GM20000 (cell line): ENCODE results near the gene SULT1A2.

Experiments used
- DNase-seq: peaks from one replicate; pipeline ENCODE4 v3.0.0; 2012; ENCODE audit warnings: low spot score
- TF ChIP-seq, protein P1 (sequence below): IDR thresholded peaks from 2 replicates; pipeline ENCODE4 v1.5.1; 2012; ENCODE audit warnings: mild to moderate bottlenecking, control low read depth; ENCODE audit errors: extremely low read depth, missing control alignments

The SULT1A2 gene

DNA sequence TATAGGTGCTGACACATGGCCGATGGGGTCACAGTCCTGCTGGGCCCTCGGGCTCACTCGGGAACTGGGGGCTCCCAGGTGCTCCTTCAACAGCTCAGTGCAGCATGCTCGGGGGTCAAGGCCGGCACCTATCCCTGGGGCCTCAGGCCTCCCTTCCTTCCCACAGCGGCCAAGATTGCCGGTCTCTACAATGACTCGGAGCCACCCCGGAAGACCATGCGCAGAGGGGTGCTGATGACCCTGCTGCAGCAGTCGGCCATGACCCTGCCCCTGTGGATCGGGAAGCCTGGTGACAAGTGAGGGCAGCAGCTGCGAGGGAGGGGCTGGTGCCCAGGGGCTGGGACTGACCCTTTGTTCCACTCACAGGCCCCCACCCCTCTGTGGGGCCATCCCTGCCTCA lies 6.9 kb downstream of the SULT1A2 start:
- no peak for DNase-seq
- TF ChIP-seq, protein P1, sequence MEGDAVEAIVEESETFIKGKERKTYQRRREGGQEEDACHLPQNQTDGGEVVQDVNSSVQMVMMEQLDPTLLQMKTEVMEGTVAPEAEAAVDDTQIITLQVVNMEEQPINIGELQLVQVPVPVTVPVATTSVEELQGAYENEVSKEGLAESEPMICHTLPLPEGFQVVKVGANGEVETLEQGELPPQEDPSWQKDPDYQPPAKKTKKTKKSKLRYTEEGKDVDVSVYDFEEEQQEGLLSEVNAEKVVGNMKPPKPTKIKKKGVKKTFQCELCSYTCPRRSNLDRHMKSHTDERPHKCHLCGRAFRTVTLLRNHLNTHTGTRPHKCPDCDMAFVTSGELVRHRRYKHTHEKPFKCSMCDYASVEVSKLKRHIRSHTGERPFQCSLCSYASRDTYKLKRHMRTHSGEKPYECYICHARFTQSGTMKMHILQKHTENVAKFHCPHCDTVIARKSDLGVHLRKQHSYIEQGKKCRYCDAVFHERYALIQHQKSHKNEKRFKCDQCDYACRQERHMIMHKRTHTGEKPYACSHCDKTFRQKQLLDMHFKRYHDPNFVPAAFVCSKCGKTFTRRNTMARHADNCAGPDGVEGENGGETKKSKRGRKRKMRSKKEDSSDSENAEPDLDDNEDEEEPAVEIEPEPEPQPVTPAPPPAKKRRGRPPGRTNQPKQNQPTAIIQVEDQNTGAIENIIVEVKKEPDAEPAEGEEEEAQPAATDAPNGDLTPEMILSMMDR = no peak

DNA sequence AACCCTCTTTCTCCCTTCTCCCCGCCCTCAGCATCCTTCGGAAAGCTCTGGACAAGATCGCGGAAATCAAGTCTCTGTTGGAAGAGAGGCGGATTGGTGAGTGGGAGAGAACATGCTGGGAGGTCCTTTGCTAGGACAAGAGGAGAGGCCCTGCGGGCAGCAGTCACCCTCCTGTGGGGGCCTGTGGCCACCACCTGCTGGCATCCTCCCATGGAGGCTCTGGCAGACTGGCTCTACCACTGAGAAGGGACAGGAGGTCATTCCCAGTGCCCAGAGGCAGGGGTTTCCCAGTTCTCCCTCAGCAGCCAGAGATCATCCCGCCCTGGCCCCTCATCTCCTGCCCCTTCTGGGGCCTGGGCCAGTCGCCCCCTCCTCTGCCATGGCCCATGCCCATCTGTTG lies 7.8 kb downstream of the SULT1A2 start:
- no peak for DNase-seq
- TF ChIP-seq, protein P1 = no peak

DNA sequence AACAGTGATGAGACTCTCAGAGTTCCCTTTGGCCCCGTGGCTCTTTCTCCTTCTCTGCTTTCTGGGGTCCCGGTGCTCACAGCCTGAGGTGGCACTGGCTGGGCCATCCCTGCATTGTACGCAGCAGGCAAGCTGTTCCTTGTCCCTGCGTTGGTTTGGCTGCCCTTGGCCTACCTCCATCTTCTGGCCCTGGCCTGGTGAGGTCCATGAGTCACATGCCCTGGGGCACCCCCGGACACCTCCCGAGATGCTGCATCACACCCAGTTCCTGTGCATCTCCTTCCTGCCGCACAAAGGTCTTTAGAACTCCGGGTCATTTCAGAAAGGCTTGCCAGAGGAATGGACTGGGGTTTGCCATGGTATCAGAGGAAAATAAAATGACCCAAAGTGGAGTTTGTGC lies 9.5 kb downstream of the SULT1A2 start:
- DNase-seq = no peak

DNA sequence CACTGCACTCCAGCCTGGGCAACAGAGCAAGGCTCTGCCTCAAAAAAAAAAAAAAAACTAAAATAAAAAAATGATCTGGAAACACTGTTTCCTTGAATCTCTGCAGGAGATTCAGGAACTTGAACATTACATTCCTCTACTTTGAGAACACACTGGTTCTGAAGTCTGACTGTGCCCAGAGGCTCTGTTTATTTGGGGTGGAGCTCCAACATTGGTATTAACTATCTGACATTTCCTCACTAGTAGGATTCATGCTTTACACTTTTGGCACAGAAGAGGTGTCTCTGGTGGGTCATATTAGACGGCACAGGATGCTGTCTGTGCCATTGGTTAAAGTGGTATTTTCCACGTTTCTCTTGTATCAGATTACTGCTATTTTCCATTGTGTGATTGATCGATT lies 10.4 kb downstream of the SULT1A2 start:
- no peak for DNase-seq
- TF ChIP-seq, protein P1 = no peak

More for the DNA sequence above, 9.5 kb downstream of the SULT1A2 start:
- TF ChIP-seq, protein P1 = no peak

DNA sequence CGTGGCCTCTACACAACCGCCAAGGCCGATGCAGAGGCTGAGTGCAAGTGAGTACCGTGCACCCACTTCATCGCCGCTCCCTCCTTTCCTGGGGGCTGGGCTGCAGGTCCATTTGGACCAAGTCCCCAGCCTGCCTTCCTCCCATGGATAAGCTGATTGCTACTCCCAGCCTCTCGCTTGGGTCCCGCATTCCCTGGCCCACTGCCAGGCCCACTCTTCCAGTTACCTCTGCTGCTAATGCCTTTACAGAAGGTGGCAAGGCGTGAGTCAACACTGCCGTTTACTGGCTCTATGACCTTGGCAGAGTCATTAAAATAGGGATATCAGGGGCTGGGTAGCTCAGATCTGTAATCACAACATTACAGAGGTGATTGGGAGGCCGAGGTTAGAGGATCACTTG lies 11.2 kb downstream of the SULT1A2 start:
- TF ChIP-seq, protein P1 = no peak
- DNase-seq = no peak

DNA sequence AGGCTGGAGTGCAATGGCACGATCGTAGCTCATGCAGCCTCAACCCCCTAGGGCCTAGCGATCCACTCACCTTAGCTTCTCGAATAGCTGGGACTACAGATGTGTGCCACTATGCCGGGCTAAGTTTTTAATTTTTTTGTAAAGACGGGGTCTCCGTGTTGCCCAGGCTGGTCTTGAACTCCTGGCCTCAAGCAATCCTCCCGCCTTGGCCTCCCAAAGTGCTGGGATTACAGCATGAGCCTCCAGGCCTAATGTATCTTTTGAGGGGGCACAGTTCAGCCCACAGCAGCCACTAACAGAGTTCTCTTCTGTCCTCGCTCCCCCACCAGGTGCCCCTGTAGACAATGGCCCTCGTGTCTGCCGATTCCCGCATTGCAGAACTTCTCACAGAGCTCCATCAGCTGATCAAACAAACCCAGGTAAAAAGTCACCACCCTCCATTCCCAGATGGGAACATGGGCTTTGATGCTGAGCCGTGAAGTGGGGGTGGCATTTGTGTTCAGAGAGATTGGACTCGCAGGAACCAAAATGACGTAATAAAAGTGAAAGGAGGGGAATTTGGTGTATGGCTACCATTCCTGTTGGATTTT lies 16.0 kb downstream of the SULT1A2 start:
- TF ChIP-seq, protein P1 = no peak
- no peak for DNase-seq

DNA sequence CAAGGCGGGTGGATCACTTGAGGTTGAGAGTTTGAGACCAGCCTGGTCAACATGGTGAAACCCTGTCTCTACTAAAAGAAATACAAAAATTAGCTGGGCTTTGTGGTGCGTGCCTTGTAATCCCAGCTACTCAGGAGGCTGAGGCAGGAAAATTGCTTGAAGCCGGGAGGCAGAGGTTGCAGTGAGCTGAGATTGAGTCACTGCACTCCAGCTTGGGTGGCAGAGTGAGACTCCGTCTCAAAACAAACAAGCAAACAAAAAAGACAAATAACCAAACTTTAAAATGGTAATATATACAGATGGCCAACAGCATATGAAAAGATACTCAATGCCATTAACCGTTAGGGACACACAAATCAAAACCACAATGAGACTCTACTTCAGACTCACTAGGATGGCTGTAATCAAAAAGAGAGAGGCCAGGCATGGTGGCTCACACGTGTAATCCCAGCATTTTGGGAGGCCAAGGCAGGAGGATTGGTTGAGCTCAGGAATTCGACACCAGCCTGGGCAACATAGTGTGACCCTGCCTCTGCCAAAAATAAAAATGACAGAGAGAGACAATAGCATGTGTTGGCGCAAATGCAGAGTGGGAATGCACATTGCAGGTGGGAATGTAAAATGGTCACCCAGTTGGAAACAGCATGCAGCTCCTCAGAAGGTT lies 21.3 kb downstream of the SULT1A2 start:
- TF ChIP-seq, protein P1 = no peak

More for the DNA sequence above, 21.3 kb downstream of the SULT1A2 start:
- no peak for DNase-seq
